GM18868 (cell line): Measurements from ENCODE around the gene CEP170B.
"Not testable (repeated sequence)": the region's sequence is repeated elsewhere in the genome, so short reads cannot be mapped to it uniquely, and the experiment has no call there.

Experiments used
- ATAC-seq: cut with Tn5 transposase; IDR thresholded peaks from one replicate; pipeline ENCODE4 v1.9.1; 2021; ENCODE audit warnings: mild to moderate bottlenecking, moderate library complexity; ENCODE audit not compliant: unreplicated experiment

Gene CEP170B

GRCh38 chr14:104877066-104877805 lies 12.2 kb downstream of the CEP170B start:
- no peak for ATAC-seq

- no peak for ATAC-seq
Observed at GRCh38 chr14:104877806-104878550, 12.9 kb downstream of the CEP170B start.

GRCh38 chr14:104878582-104878981 lies 13.5 kb downstream of the CEP170B start:
- no peak for ATAC-seq

- ATAC-seq = no peak
Observed at GRCh38 chr14:104879201-104879982, 14.3 kb downstream of the CEP170B start.

GRCh38 chr14:104879983-104880565 lies 15.0 kb downstream of the CEP170B start:
- no peak for ATAC-seq

- ATAC-seq = no peak
Observed at GRCh38 chr14:104880584-104881210, 15.6 kb downstream of the CEP170B start.

GRCh38 chr14:104881369-104881979 lies 16.4 kb downstream of the CEP170B start:
- ATAC-seq = no peak

- no peak for ATAC-seq
Observed at GRCh38 chr14:104882325-104882973, 17.4 kb downstream of the CEP170B start.

GRCh38 chr14:104882991-104883660 lies 18.1 kb downstream of the CEP170B start:
- ATAC-seq = no peak

GRCh38 chr14:104883681-104884361 lies 18.8 kb downstream of the CEP170B start:
- ATAC-seq = no peak

GRCh38 chr14:104884381-104884780 lies 19.3 kb downstream of the CEP170B start:
- not testable (repeated sequence) for ATAC-seq

GRCh38 chr14:104885031-104885972 lies 20.2 kb downstream of the CEP170B start:
- ATAC-seq = no peak

- ATAC-seq = no peak
Observed at GRCh38 chr14:104885973-104886689, 21.1 kb downstream of the CEP170B start.

- ATAC-seq = no peak
Observed at GRCh38 chr14:104886690-104887622, 21.9 kb downstream of the CEP170B start.

GRCh38 chr14:104887623-104888488 lies 22.8 kb downstream of the CEP170B start:
- ATAC-seq = no peak
